GM18507 (cell line): ENCODE measurements around the gene SYNDIG1L.
A peak's percentile ranks its signal among the peaks of the same experiment; 100 is the strongest.
"Not testable (repeated sequence)": the region's sequence is repeated elsewhere in the genome, so short reads cannot be mapped to it uniquely, and the experiment has no call there.

Experiments
- DNase-seq: peaks from one replicate; pipeline ENCODE4 v3.0.0; 2011; ENCODE audit warnings: low read depth; ENCODE audit not compliant: insufficient read length; ENCODE audit errors: extremely low spot score
- FAIRE-seq: peaks from 2 replicates; lab custom pipeline; 2011; peaks lifted over from hg19 to GRCh38; lab: Jason Lieb, UNC

The SYNDIG1L gene

GRCh38 chr14:74426202-74426582, at the start of gene SYNDIG1L:
Gene SYNDIG1L (minus strand): TSS chr14:74426210. CDS start chr14:74409744, 16,466 bp downstream.
- no peak for DNase-seq
- no peak for FAIRE-seq

- DNase-seq (no peak), FAIRE-seq (no peak)
These were observed 49.7 kb upstream of the SYNDIG1L start for GRCh38 chr14:74475678-74476077.

DNA sequence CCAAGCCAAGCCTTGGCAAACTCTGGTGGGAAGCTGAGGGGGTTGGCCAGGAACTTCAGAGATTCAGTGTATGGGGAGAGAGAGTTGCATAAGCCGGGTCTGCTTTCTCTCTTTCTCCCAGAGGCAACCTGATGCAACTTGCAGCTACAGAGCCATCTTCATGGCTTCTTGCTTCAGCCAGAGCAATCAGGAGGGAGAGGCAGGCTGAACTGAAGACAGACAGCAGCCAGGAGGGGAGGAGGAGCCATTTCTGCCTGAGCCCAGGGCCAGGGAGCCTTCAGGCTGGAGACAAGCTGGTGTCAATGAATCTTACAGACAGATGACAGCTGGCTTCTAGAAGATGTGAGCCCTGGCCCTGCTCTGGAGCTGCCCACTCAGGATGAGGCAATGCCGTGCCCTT, 48.4 kb upstream of the SYNDIG1L start:
- no peak for FAIRE-seq
- no peak for DNase-seq

GRCh38 chr14:74472601-74473000, 46.6 kb upstream of the SYNDIG1L start:
- FAIRE-seq (no peak), DNase-seq (no peak)

DNA sequence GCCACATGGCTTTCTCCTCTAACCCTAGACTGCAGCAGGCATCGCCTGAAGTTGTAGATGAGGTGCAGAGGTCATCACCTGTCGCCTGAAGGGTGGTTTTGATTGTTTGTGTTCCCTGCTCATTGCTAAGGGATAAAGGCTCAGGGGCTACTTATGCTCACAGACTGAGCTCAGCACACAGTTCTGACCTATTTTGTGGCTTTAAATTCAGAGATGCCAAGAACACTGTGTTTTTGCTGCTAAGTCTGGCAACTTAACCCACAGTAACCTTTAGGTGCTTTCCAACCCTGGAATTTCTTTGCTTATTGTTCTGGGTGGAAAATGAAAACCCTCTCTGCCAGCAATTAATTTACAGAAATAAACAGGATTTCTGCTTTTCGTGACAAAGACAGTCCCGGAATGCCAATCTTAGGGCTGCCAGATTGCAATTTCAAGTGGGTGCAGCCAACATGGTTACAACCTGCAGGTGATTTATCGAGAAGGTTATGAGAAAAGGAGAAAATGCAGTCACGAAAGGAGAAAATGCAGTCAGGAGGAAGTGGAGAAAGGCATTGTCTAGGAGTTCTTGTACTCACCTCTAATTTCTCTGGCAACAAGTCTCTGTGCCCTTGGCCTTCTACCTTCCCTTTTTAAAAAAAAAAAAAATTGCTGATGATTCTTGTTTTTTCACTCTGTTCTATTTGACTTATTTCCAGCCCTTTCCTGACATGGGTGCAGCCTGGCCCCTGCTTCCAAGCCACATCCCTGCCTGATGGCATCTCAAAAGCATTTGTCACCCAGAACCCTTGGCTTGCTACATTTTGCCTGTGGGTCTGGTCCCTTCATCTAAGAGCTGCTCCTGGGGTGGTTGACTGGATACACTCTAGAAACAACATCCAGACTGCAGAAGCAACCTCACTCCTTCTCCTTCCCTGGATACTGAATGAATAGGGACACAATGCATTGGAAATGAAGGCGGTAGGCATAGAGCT, 43.8 kb upstream of the SYNDIG1L start:
- DNase-seq (no peak), FAIRE-seq (no peak)

DNA sequence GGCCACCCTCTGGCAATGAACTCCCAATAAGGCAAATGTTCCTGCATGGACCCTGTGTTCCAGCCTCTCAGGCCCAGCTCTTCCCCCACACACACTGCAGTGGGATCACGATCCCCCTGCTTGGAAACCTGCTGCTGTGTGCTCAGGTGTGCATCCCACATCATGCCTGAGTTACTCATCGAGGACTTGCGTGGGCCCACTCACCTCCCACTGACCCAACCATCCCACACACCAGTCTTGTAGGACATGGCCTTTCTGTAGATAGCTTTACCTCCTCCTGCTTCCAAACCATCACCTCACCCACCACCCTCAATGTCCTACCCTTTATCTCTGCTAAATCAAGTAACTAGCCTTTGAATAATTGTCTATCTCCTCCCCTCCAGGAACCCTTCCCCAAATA, 42.5 kb upstream of the SYNDIG1L start:
- FAIRE-seq = no peak
- no peak for DNase-seq

DNA sequence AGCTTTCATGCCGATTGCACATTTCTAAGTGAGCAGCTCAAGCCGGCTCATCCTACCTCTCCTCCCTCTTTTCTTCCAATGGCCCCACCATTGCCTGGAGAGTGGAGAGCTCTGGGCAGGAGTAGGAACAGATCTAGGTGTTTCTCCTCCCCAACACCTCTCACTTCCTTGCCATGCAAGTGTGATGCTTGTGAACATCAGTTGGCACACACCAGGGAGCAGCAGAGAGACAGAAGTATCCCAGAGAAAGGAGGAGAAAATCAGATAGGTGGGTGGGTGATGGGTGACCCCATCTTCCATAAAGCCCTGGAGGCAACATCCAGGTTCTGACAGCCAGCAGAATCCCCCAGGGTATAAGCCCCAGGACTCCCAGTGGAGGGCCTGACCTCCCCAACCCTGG, 39.3 kb upstream of the SYNDIG1L start:
- no peak for FAIRE-seq
- no peak for DNase-seq

DNA sequence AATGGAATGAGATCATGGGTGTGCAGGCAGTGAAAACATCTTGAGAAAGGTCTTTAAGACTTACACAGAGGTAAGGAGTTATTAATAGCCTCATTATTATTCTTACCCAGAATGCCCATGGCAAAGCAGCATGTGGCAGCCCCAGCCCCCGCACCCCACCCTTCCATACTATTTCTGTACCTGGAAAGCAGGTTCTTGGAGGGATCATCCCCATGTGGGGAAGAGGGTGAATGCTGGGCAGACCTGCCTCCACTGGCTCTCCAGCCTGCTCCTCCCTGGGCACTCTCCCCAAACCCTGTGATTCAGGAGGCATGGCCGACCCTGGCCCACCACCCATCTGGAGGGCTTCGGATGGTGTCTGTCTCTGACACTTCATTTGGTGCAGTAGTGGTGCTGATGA, 38.8 kb upstream of the SYNDIG1L start:
- DNase-seq = no peak
- no peak for FAIRE-seq

- DNase-seq (no peak), FAIRE-seq (no peak)
These were observed 37.7 kb upstream of the SYNDIG1L start for GRCh38 chr14:74463697-74464096.

DNA sequence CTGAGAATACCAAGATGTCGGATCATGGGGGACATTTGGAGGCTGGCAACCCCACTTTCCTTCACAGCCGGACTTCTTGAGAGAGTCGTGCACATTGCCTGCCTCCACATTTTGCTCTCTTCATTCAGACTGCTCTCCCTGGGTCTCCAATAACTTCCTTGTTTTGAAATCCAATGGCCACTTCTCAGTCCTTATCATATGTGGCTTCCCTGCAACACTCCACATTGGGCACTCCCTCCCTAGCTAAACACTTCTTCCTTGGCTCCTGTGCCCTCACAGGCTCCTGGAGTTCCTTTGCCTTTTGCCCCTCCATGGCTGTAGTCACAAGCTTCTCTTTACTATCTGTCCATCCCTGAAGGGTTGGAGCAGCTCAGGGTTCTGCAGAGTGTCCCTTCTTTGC, 37.0 kb upstream of the SYNDIG1L start:
- FAIRE-seq (no peak), DNase-seq (no peak)

- DNase-seq (no peak), FAIRE-seq (no peak)
These were observed 34.0 kb upstream of the SYNDIG1L start for GRCh38 chr14:74459976-74460375.

- FAIRE-seq (peak; percentile 72), DNase-seq (no peak)
These were observed 33.4 kb upstream of the SYNDIG1L start for GRCh38 chr14:74459289-74459946.

GRCh38 chr14:74457565-74457895, 31.5 kb upstream of the SYNDIG1L start:
- FAIRE-seq = no peak
- no peak for DNase-seq

DNA sequence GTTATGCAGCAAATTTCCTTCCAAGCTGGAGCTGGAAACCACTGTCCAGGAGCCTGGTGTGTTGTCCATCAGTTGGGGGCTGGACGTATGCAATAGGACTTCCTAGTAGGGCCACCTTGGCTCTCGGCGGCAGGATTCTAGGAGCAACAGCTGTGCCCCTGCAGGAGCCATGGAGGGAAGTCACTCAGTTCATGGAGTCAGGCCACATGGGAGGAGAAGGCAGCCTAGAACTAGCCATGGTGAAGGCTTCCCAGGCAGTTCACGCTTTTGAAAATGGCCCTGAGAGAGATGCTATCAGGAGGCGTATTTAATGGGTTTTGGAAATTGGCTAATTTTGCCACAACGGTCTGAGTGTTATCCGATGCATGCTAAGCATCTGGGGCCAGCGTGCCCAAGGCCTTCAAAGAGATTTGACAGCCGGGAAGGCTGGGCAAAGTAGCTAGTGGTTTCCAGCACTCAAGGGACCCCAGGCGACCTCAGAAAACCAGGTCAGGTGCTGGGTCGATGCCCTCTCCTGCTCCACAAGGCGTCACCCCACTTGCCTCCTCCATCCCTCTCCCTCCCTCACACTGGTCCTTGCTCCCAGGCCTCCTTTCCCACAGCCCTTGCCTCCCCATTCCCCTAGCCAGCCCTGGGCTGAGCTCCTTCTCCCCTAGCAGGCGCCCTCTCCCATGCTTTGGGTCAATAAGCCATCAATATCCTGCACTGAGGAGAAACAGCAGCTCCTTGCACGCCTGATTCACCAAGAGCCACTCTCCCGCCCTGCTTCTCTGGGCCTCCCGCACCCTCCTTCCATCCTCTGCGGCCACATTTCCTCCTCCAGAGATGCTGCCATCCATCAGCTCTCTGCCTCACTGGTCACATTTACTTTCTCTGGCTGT, 30.9 kb upstream of the SYNDIG1L start:
- FAIRE-seq = no peak
- DNase-seq = no peak

GRCh38 chr14:74454397-74454796, 28.4 kb upstream of the SYNDIG1L start:
- not testable (repeated sequence) for DNase-seq, FAIRE-seq

DNA sequence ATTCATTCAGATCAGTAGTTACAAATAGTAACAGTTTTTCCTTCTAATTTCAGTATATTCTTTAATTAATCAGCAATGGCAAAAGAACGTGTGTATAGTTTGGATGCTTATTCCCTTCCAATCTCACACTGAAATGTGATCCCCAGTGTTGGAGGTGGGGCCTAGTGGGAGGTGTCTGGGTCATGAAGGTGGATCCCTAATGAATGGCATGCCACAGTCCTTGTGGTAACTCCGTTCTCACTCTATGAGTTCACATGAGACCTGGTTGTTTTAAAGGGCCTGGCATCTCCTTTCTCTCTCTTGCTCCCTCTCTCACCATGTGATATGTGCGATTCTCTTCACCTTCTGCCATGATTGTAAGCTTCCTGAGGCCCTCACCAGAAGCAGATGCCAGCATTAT, 18.9 kb upstream of the SYNDIG1L start:
- DNase-seq (no peak), FAIRE-seq (no peak)

DNA sequence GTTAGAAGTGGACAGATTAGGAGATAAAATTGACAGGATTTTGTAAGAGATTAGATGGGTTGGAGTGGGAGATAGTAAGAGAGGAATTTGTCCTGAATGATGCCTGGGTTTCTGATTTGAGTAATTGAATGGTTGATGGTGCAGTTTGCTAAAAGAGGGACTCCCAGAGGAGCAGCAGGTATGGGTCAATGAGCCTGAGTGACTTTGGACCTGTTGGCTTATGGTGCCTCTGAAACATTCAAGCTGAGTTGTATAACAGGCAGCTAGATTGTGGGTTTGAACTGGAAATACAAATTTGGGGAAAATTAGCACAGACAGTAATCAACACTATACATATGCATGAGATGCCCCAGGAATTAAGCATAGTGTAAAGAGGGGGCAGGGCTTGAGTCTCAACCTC, 16.7 kb upstream of the SYNDIG1L start:
- DNase-seq (no peak), FAIRE-seq (no peak)

- FAIRE-seq = no peak
- no peak for DNase-seq
These were observed 15.1 kb upstream of the SYNDIG1L start for GRCh38 chr14:74441113-74441512.

DNA sequence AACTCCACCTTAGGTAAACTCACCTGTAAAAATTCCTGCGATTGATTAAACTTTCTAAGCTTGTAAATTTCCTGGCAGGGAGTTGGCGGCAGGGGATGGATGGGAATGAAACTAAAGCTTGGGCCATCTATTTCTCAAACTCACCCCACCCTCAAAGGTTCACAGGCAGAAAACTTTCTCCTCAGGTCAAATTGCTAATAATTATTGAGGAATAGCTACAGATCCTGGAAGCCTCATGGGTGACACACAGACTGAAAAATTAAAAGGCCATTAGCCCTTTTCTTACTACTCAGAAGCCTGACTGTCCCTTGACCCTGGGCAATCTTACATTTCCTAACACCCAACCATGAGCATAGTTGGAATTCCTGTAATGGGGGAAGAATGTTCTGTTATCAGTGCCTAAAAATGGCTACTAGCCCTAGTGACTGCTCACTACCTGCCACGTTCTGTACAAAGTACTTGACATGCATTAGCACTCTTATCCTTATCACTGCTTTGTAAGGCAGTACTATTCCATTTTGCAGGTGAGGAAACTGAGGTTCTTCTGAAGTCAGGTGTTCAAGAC, 12.4 kb upstream of the SYNDIG1L start:
- DNase-seq = no peak
- no peak for FAIRE-seq
